ENCODE results near the gene CPEB3. TPM values are rescaled to one million over a fixed set of nuclear protein-coding genes. Genes with fewer than 3 reads are reported as not detected.

Gene CPEB3
- total RNA-seq, 1 experiment from 2014 or later = 1.0 TPM

GRCh38 chr10:92303096-92303495 is 12.2 kb upstream of the CPEB3 start:
- Histone ChIP-seq H3K79me2 (ENCODE audit: insufficient read depth, low read length) (peaks cover 11% of the 10 kb centered on the region; the same call in 1 of the 2 replicates), H4K8ac (replicated peaks; ENCODE audit: insufficient read length, low read depth, low read length) (no peak overlapping the region), H3K4me2 (ENCODE audit: insufficient read depth, insufficient read length, low read length) (no peak overlapping the region), H3K27ac (ENCODE audit: insufficient read length, low read depth, low read length) (no peak overlapping the region), H4K20me1 (ENCODE audit: control insufficient read depth, insufficient read depth, insufficient read length) (no peaks in the 10 kb centered on the region), H3K4ac (ENCODE audit: low read depth, low read length) (no peak overlapping the region), H2AK5ac (ENCODE audit: insufficient read length, low read length) (no peak overlapping the region), H3K4me1 (ENCODE audit: insufficient read depth, low read length) (peaks cover 13% of the 10 kb centered on the region), H3K9ac (ENCODE audit: extremely low read depth, insufficient read length, low read length) (no peak overlapping the region), H2BK12ac (ENCODE audit: insufficient read length, low read depth, low read length) (no peak overlapping the region), H2BK20ac (ENCODE audit: low read depth, low read length, poor library complexity, severe bottlenecking) (no peak overlapping the region), H2BK120ac (ENCODE audit: low read depth, low read length, poor library complexity, severe bottlenecking) (no peak overlapping the region), H3T11ph (ENCODE audit: low read length) (no peak overlapping the region), H4K91ac (ENCODE audit: insufficient read length, low read depth, low read length) (no peak overlapping the region), H2AFZ (ENCODE audit: low read length) (no peak overlapping the region), H3K27me3 (ENCODE audit: insufficient read depth, low read length) (no peaks in the 10 kb centered on the region), H2BK15ac (ENCODE audit: low read depth, low read length) (no peak overlapping the region), H4K5ac (ENCODE audit: insufficient read length, low read depth, low read length) (no peak overlapping the region), H2BK5ac (ENCODE audit: insufficient read length, low read length) (no peak overlapping the region), H3K14ac (ENCODE audit: insufficient read depth, low read length) (no peak overlapping the region), H3K79me1 (ENCODE audit: insufficient read depth, low read depth, low read length, poor library complexity, severe bottlenecking) (no peaks in the 10 kb centered on the region), H3K56ac (ENCODE audit: insufficient read length, low read depth, low read length) (no peak overlapping the region), H3K23me2 (ENCODE audit: insufficient read length, low read depth, low read length, poor library complexity, severe bottlenecking) (no peaks in the 10 kb centered on the region), H3K23ac (ENCODE audit: insufficient read length, low read depth, low read length) (no peak overlapping the region), H3K9me3 (ENCODE audit: control insufficient read depth, low read depth, low read length) (no peaks in the 10 kb centered on the region), H3K18ac (ENCODE audit: insufficient read length, low read depth, low read length) (no peak overlapping the region)
- Mint-ChIP-seq H3K27me3 (ENCODE audit: low read depth) (no peaks in the 10 kb centered on the region), H3K4me1 (peaks cover 40 to 46% of the 10 kb centered on the region in 2 experiments), H3K27ac (peak overlapping the region; percentile 0 to 82 (median 4); a peak in 3 of 7 replicates), H3K9me3 (no peaks in the 10 kb centered on the region; a peak in 1 of 5 replicates), H3K36me3 (ENCODE audit: insufficient read depth in 1 of 3, low read depth in 3 of 3) (peaks cover 10 to 17% (median 12%) of the 10 kb centered on the region in 3 experiments), H3K4me3 (no peak overlapping the region)
- TF ChIP-seq, protein P1, sequence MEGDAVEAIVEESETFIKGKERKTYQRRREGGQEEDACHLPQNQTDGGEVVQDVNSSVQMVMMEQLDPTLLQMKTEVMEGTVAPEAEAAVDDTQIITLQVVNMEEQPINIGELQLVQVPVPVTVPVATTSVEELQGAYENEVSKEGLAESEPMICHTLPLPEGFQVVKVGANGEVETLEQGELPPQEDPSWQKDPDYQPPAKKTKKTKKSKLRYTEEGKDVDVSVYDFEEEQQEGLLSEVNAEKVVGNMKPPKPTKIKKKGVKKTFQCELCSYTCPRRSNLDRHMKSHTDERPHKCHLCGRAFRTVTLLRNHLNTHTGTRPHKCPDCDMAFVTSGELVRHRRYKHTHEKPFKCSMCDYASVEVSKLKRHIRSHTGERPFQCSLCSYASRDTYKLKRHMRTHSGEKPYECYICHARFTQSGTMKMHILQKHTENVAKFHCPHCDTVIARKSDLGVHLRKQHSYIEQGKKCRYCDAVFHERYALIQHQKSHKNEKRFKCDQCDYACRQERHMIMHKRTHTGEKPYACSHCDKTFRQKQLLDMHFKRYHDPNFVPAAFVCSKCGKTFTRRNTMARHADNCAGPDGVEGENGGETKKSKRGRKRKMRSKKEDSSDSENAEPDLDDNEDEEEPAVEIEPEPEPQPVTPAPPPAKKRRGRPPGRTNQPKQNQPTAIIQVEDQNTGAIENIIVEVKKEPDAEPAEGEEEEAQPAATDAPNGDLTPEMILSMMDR (conservative IDR thresholded peaks at IDR 0.05) = no peak
- DNase-seq = no peak
